Measurements from ENCODE around the gene DDX51. TPM values are rescaled to one million over a fixed set of nuclear protein-coding genes. Genes with fewer than 3 reads are reported as not detected.

Gene DDX51
- total and polyA plus RNA-seq, 2 of the 4 experiments (the other 2 are of a cell fraction): 3.8 to 14.5 TPM

- no TSS peak for BruUV-seq (replicated peaks)
- Histone ChIP-seq H2BK20ac (ENCODE audit: low read depth, low read length) (no peak overlapping the region), H3K9me3 (ENCODE audit: control insufficient read depth, insufficient read depth, low read length) (no peaks in the 10 kb centered on the region), H2AK9ac (replicated peaks; ENCODE audit: low read depth, low read length, poor library complexity) (no peak overlapping the region), H3K4me2 (ENCODE audit: low read depth, low read length) (no peak overlapping the region), H3K14ac (replicated peaks; ENCODE audit: low read depth, low read length) (no peak overlapping the region), H4K91ac (ENCODE audit: insufficient read depth, low read depth, low read length) (no peak overlapping the region), H3K18ac (ENCODE audit: low read depth, low read length) (no peak overlapping the region), H4K5ac (ENCODE audit: low read depth, low read length) (no peak overlapping the region), H3K23ac (ENCODE audit: low read depth, low read length) (no peak overlapping the region), H3K27ac (ENCODE audit: insufficient read depth, low read length) (no peak overlapping the region), H3K4me1 (ENCODE audit: control insufficient read depth, insufficient read depth, low read length) (no peaks in the 10 kb centered on the region), H2BK5ac (ENCODE audit: low read depth, low read length, poor library complexity, severe bottlenecking) (no peak overlapping the region), H3K79me1 (ENCODE audit: low read depth in 1 of 2, low read length in 2 of 2) (peaks cover 6 to 14% of the 10 kb centered on the region in 2 experiments; a peak in 2 of 4 replicates), H3K9me1 (ENCODE audit: insufficient read depth, low read length) (no peaks in the 10 kb centered on the region), H3K36me3 (ENCODE audit: control insufficient read depth, insufficient read depth, low read length) (peaks cover 10% of the 10 kb centered on the region; the same call in 1 of the 2 replicates), H2BK15ac (ENCODE audit: low read depth, low read length) (no peak overlapping the region), H2BK120ac (ENCODE audit: low read depth, low read length) (no peak overlapping the region), H3K9ac (ENCODE audit: low read depth, low read length) (no peak overlapping the region), H3K4me3 (ENCODE audit: insufficient read depth, low read depth, low read length) (no peak overlapping the region), H4K8ac (ENCODE audit: low read depth in 2 of 2, low read length in 2 of 2) (no peak overlapping the region), H3K4ac (ENCODE audit: low read depth, low read length) (no peak overlapping the region), H3K27me3 (ENCODE audit: control insufficient read depth, insufficient read depth, low read length) (no peaks in the 10 kb centered on the region), H2AFZ (replicated peaks; ENCODE audit: low read length, poor library complexity) (no peak overlapping the region), H2AK5ac (ENCODE audit: low read depth, low read length) (no peak overlapping the region), H3K56ac (ENCODE audit: extremely low read depth, insufficient read depth, low read length) (no peak overlapping the region), H4K20me1 (ENCODE audit: insufficient read depth, low read length) (no peaks in the 10 kb centered on the region; the same call in 1 of the 2 replicates)
- in situ Hi-C loops (cut with MboI; ENCODE audit: low sequenced_read_pairs) (no loop called here), dilution Hi-C loops (cut with HindIII; ENCODE audit: low sequenced_read_pairs, unreplicated experiment) (no loop called here), intact Hi-C loops (cut with micrococcal nuclease) (no loop called here)
- no peak for ATAC-seq (ENCODE audit: low read depth)
- ChIA-PET CTCF (no interaction called here), POLR2A (ENCODE audit: unreplicated experiment) (no interaction called here)
- WGBS, 2 experiments (ENCODE audit: extremely low coverage in 2 of 2, insufficient read length in 1 of 2): 90% methylated on average over 10 of the region's 11 CpGs; no CpG with 5 or more reads in 1 of the 2 experiments
- no peak for TF ChIP-seq SMC3 (IDR thresholded peaks at IDR 0.05; ENCODE audit: low read depth, low read length)
- TF ChIP-seq RAD21 (IDR thresholded peaks at IDR 0.05; ENCODE audit: low read length): no peak
- no peak for TF ChIP-seq NFE2L2 (IDR thresholded peaks at IDR 0.05; ENCODE audit: low read depth, low read length)
- DNase-seq: no peak
Observed at GRCh38 chr12:132095520-132096409, 48.4 kb downstream of the DDX51 start.
